DLD1 (cell line): ENCODE measurements around the gene H2BK1.

Experiments
- in situ Hi-C: cut with HindIII; loops from 2 replicates; pipeline ENCODE4 v1.10.0; 2017; ENCODE audit warnings: low sequenced_read_pairs

Gene H2BK1

DNA sequence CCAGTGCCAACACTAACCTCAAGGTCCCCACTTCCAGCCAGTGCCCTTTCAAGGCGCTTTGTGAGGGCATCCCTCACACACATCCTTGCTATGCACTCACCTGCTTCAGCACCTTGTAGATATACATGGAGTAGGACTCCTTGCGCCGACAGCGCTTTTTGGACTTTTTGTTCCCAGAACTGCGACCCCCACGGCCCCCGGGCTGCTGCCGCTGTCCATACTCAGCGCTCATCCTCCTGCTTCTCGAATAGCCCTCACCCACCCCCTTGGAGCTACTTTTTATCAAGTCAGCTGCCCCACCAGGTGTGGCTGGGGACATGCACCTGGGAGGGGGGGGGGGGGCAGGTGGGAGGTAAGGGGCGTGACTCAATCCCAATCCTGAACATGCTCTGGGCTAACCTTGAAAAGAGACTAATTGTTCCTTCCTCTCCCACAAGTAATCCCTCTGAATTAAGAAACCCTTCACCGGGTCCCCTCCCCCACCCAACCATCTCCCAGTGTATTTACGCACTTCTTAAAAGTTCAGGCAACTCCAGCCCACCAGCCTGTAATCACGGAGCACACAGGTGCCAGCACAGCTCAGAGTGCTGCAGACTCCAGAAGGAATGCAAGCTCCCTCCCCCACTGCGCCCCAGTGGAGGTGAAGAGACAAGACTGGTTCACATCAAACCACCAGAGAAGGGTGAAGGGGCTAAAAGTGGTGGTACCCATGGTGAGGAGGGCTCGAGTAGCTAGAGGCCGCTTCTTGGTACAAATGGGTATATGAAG is at the start of gene H2BK1:
H2BK1 (minus strand) TSS at position 402 of the 768 bp plus-strand sequence; CDS start at position 232, 170 bp downstream.
- in situ Hi-C loops = no loop called here

DNA sequence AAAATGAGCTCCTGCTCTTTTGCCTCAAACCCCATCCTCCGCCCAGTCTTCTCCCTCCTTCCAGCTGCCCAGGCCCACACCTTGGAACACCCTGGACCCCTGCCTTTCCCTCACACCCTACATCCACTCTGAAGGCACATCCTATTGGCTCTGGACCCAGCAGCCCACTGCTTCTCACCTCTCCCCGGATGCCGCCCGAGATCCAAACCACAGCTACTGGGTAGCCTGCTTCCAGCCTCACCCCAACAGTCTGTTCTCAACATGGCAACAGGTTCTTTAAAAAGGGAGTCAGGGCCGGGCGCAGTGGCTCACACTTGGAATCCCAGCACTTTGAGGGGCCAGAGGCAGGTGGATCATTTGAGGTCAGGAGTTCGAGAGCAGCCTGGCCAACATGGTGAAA is 47.7 kb upstream of the H2BK1 start:
- in situ Hi-C loops = no loop called here

GRCh38 chr7:151256410-151257045 is 46.2 kb upstream of the H2BK1 start:
- in situ Hi-C loops = no loop called here

GRCh38 chr7:151255390-151255789 is 45.1 kb upstream of the H2BK1 start:
- in situ Hi-C loops = no loop called here

DNA sequence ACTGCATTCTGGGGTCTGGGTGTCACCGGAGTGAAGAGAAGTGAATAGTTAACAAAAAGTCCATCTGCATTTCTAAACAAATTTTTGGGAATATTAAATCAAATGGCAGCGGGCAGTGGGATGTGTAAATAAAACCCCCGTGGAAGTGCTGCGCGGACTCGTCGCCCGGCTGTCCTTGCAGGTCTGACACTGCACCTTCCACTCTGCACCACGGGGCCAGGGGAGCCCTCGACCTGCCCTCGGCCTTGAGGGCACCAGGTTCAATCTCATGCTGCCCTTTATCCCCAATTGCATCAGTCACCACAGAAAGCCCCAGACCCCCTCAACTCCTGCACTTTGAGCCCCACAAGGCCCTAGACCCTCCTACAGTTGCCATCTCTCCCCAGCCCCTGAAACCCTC is 44.6 kb upstream of the H2BK1 start:
- in situ Hi-C loops = loop anchor here (5.0 kb wide), 1 partner anchor 47 kb away; no protein-coding TSS in a partner anchor

- in situ Hi-C loops = loop anchor here (5.0 kb wide), 1 partner anchor 48 kb away; no protein-coding TSS in a partner anchor
Observed at GRCh38 chr7:151254316-151254715, 44.0 kb upstream of the H2BK1 start.

- in situ Hi-C loops = loop anchor here (5.0 kb wide), 1 partner anchor 49 kb away; no protein-coding TSS in a partner anchor
Observed at GRCh38 chr7:151252961-151253711, 42.8 kb upstream of the H2BK1 start.

DNA sequence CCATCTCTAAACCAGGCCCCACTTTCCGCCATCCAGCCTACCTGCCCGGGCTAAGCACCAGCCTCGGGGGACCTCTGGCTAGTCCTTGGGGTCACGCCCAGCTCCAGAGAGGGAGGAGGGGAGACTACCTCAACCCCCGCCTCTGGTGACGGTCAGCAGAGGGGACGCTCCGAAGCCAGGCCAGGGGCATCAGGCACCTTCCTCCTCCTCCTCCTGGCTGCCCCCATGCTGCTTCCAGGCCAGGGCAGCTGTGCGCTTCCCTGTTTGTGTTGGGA is 42.2 kb upstream of the H2BK1 start:
- in situ Hi-C loops = loop anchor here (5.0 kb wide), 1 partner anchor 50 kb away; no protein-coding TSS in a partner anchor

GRCh38 chr7:151251689-151252560 is 41.6 kb upstream of the H2BK1 start:
- in situ Hi-C loops = loop anchor here (5.0 kb wide), 1 partner anchor 50 kb away; no protein-coding TSS in a partner anchor

- in situ Hi-C loops = loop anchor here (5.0 kb wide), 1 partner anchor 51 kb away; no protein-coding TSS in a partner anchor
Observed at GRCh38 chr7:151251328-151251688, 41.0 kb upstream of the H2BK1 start.

DNA sequence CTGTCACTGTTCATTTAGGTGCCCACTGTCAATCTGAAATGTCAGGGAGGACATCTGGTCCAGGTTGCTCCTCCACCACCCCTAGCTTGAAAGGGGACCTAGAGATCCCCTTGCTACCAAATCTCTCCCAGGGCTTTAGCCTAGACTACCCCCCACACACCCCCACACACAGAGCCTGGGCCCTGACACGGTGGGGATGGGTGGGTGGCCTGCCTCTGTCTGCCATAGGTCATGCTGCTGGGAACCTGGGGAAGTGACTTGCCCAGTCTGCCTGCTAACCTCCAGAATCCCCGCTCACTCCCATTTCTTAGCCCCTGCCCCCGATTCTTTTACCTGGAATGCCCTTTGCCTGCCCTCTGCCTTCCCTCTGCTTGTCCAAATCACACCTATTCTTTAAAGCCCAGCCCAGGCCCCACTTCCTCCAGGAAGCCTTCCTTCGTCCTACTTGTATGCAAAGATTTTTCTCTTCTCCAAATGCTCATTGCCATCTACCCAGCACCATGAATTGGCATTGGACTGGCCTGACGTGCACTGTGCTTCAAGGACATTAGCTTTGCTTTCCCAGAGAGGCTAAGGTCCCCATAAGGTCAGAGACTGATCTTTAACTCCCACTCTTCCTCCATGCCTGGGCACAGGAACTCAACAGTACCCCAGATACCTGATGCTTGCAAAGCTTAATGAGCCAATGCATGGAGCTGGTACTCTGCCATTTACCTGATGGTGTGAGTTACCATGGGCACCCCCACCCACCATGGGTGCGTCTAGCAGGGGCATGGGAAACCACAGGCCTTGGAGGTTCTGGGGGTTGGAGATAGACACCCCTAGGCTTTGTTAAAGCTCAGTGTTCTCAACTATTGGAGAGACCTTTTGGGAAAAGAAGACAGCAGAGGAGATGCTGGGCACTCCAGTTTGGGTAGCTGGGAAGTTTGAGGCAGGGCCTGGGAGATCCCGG is 40.2 kb upstream of the H2BK1 start:
- in situ Hi-C loops = loop anchor here (5.0 kb wide), 1 partner anchor 52 kb away; no protein-coding TSS in a partner anchor

DNA sequence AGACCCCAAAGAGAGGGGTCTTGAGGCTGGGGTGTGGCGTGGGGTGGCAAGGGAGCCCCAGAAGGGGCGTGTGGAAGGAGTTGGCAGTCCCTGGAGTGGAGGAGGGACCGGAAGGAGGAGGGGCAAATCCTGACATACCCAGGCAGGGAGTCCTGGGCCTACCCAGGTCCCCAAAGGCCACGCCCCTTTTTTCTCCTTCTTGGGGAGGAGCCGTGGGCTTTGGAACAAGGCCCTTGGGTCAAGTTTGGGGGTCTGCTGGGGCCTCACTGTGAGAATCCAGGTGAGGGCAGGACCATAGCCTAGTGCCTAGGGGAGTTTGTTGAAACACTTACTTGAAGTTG is 39.4 kb upstream of the H2BK1 start:
- in situ Hi-C loops = loop anchor here (5.0 kb wide), 1 partner anchor 53 kb away; no protein-coding TSS in a partner anchor

DNA sequence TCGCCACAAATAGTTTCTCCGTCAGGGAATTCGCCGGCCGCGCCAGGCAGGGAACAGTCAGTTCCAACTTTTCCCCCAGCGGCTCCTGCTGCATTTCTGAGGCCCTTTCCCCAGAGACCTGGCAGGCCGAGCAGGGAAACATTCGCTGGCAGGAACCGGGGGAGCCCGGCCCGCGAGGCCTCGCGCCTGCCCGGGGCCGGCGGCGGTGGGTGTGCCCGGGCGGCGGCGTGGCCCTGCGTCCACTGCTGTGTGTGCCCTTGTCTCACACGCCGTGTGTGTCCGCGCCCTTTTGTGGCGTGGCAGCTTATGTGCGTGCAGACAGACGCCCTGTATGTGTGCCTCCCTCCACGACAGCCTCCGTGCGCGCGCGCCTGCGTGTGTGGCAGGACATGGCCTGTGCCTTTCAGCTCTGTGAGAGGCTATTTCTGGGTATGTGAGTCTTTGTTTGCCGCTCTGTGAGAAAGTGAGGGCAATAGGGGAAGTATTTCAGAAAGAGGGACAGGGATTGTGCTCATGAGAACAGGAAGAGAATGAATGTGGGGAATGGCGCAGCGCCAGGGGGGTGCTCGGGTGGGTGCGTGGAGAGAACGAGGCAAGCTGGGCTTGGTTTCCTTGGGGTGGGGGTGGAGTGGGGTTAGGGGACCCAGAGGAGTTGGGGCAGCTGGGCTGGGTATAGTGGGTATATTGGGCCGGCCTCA is 38.9 kb upstream of the H2BK1 start:
- in situ Hi-C loops = no loop called here

DNA sequence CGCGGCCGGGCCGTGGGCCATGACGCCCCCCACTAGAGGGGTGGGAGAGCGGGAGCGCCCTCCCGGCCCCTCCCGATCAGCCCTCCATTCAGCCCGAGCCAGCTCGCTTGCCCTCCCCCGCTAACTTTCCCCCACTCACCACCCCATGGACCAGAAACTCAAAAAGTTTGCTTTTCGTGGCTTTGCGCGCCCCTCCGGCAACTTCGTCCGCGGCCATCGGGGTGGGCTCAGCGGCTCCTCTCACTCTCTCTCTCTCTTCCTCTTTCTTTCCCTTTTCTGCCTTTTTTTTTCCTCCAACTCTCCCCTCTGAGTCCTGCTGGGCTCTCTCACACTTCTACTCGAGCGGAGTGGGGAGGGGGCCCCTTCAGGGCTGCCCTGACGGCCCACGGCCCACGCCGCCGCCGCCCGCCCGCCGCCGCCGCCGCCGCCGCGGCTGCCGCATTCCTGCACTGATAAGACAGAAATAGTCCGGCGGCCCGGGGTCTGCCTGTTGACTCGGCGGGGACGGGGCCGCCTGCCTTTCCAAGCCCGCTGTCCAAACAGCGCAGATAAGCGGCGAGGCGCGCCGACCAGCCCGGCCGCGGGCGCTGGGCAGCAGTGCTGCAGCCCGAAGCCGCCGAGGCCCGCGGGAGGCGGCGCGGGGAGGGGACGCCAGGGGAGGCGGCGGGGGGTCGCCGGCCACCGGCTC is 38.2 kb upstream of the H2BK1 start, which contains the start of gene SMARCD3:
SMARCD3 (minus strand) TSS at position 349 of the 688 bp plus-strand sequence; CDS start at position 217, 132 bp downstream.
- in situ Hi-C loops = no loop called here

DNA sequence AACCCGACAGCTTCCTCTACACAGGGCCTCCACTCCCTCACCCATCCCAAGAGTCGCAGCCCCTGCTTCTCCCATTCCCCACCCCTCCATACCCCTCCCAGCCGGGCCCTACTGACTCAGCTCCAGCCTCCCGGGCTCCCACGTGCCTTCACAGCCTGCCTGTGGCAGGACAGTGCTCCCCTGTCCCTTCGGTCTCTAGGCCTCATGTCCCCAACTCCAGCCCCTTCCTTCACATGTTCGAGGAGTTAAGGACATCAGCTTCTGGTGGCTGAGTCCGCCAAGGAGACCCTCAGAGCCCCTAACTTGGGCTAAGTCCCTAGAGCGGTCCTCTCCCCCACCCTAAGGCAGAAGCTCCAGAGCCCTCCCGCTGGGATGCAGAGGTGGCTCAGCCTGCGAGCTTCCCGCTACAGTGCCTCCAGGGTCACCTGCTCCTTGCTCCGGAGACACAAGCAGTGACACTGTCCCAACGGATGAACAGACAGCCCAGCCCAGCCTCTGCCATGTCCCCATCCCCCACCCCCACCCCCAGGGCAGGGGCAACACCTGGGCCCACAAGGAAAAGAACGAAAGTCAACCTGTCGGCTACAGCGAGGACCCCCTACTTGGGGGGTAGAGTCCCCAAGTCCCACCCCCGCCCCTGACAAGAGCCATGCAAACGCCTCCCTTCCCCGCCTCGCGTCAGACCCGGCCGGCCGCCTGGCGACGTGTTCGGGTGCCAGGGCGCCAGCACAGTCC is 37.5 kb upstream of the H2BK1 start:
- in situ Hi-C loops = no loop called here

GRCh38 chr7:151246851-151247580 is 36.7 kb upstream of the H2BK1 start:
- in situ Hi-C loops = no loop called here
